Activated T-cell treated with anti-CD3 and anti-CD28 coated beads for 4 hours (primary cell): Measurements from ENCODE around the gene OBSCN.

Experiments used
- DNase-seq: peaks from one replicate; pipeline ENCODE4 v3.0.0-alpha.2; 2020

Gene OBSCN

DNA sequence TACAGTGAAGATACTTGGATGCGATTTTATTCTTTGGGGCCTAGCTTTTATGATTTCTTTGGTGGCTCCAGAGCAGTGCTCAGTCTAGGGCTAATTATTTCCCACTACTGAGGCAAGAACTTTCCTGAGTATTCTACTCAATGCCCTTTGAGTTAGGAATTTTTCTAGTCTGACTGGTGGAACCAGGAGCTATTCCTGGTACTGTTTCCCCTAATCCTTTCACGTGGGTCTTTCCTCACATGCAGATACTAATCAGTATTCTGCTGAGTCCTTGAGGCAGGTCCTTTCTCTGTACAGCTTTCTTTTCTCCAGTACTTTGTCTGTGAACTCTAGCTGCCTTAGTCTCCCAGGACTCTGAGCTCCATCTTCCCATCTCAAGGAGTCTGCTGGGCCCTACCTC, 122.0 kb downstream of the OBSCN start:
- no peak for DNase-seq

DNA sequence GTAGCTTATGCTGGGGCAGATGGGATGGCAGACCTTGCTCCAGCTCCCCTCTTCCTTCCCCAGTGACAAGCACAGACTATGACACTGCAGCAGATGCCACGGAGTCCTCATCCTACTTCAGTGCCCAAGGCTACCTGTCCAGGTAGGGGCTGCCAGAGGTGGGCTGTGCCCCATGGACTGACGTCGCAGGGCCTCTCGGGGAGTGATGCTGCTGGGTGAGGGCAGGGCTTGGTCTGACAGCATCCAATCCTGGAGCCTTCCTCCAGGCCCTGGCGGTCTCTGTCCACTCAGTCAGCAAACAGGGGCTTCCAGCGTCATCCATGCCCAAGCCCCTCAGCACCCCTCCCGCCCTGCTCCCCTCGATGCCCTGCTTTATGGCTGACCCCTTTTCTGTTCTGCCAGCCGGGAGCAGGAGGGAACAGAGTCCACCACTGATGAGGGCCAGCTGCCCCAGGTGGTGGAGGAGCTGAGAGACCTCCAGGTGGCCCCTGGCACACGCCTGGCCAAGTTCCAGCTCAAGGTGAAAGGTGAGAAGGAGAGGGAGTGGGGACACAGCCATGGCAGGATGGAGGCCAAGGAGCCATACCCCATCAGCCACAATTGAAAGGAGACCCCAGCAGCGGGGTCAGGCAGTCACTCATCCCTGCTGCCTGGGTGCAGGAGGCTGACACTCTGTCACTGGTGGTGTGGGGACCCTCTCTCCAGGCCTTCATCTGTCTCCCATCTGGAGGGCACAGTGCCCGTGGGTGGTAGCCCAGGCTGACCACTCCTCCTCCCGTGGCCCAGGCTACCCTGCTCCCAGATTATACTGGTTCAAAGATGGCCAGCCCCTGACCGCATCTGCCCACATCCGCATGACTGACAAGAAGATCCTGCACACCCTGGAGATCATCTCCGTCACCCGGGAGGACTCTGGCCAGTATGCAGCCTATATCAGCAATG, 125.2 kb downstream of the OBSCN start:
- DNase-seq, result no peak

DNA sequence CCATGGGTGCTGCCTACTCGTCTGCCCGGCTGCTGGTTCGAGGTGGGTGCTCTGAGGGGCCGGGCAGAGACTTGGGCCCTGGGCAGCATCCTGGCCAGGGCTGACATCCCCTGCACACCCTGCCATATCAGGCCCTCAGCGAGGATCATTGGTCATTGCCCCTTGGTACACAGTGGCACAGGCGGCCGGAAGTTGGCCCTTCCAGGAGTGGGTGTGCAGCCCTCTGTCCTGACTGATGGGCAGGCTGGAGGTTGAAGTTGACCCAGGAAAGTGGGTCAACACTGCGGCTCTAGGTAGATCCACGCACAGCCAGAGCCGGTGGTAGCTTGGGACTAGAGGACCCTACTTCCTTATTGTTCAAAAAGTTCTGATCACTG, 125.9 kb downstream of the OBSCN start:
- DNase-seq, result no peak

DNA sequence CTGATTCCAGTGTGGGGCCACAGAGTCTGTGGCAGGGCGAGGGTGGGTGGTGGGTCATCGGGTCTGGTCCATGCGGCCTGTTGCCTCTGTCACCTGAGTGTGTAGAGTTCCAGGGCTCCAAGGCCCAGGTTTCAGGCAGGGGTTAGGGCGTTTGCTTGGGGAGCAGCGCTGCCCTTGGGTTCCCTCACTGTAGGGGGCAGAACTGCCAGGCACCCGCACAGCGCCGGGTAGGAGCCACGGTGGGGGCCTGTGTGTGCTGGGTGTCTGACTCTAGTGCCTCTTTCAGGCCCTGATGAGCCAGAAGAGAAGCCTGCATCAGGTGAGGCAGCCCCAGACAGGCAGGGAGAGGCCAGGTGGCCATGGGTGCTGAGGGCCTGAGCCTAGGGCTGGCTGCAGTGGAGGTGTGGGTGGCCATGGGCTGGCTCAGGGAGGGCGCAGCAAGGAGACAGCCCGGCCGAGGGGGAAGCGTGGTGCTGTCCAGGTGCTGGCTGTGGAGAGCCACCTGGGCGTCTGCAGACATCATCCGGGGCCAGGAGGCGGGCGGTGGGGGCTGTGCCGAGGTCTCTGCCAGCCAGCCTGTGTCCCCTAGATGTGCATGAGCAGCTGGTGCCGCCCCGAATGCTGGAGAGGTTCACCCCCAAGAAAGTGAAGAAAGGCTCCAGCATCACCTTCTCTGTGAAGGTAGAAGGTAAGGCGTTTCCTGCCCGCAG, 126.5 kb downstream of the OBSCN start:
- DNase-seq, result no peak

DNA sequence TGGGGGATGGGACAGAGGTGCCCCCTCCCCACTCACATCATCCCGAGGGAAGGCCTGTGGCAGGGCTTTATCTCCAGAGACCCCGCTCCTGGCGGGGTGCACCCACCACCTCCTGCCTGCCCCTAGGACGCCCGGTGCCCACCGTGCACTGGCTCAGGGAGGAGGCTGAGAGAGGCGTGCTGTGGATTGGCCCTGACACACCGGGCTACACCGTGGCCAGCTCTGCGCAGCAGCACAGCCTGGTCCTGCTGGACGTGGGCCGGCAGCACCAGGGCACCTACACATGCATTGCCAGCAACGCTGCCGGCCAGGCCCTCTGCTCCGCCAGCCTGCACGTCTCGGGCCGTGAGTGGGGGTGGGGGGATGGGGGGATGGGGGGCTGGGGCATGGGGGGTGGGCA, 127.1 kb downstream of the OBSCN start:
- DNase-seq, result no peak

DNA sequence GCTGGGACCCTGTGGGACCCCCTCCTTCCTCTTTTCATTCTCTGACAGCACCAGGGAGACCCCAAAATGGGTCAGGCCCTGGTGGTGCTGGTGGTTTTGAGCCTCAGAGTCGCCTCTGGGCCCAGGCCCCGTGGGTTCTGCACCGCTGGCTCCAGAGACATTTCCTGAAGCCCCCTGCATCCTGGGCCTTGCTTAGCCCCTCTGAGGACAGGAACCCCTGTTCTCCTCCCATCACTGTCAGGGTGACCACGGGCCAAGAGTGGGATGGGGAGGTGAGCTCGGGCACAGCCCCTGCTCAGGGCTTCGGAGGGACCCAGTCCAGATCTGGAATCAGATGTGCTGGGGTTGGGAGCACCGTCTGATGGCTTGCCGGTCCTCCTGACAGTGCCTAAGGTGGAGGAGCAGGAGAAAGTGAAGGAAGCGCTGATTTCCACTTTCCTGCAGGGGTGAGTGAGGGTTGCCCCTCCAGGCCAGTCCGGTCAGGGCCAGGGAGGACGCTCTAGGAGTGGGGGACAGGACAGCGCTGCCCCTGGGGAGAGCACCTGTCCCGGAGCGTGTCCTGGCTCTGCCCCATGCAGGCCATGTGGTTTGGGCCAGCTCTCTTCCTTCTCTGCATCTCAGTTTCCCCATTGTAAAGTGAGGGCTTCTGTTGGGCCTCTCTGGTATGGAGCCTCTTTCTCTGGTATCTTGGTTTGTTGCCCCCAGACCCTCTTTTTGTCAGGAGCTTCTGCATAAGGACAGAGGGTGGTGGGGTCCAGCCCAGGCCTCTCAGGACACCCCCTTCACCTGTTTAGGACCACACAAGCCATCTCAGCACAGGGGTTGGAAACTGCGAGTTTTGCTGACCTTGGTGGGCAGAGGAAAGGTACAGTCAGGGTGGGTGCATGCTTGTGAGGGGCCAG, 127.8 kb downstream of the OBSCN start:
- no peak for DNase-seq

DNA sequence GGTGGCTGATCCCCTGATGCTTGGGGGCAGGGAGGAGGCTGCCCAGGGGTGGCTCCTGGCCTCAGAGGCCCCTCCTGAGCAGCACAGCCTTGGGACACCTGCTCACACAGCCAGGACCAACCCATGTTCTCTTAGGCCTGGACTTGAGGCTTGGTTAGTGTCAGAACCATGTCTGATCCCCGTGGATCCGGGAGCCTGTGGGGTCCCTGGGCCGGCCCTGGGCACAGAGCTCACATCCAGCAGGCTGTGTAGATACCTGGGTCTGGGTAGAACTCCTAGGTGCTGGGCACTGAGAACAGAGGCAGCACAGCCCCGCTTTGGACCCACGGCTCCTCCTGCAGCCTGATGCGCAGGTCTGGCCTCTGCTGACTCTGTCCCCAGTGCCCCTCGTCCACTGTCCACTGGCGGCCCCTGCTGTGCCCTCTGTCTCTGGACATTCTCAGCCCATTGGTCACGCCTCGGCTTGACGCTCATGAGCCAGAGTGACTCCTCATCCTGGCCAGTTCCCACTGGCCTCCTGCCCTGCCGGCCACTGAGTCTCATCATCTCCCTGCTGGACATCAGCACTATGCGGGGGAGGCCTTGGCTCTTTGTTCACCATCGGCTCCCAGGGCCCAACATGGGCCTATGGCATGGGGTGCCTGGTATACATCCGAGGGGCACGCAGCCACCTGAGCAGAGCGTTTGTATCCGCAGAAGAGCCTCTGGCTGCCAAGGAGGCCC, 128.6 kb downstream of the OBSCN start:
- DNase-seq, result no peak

DNA sequence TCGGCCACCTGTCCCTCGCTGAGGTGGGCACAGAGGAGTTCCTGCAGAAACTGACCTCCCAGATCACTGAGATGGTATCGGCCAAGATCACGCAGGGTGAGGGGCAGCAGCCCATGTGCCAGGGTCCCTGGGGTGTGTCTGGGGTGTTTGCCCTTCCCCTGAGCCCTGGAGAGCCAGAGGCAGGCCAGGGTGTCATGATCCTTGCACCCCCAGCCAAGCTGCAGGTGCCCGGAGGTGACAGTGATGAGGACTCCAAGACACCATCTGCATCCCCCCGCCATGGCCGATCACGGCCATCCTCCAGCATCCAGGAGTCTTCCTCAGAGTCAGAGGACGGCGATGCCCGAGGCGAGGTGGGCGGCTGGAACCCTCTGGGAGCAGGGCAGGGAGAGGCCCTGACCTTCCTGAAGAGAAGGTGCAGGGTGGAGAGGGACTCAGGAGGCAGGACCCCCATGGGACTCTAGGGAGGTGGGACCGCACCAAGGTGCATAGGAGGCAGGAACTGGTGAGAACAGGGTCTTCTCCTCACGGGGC, 129.3 kb downstream of the OBSCN start:
- no peak for DNase-seq

DNA sequence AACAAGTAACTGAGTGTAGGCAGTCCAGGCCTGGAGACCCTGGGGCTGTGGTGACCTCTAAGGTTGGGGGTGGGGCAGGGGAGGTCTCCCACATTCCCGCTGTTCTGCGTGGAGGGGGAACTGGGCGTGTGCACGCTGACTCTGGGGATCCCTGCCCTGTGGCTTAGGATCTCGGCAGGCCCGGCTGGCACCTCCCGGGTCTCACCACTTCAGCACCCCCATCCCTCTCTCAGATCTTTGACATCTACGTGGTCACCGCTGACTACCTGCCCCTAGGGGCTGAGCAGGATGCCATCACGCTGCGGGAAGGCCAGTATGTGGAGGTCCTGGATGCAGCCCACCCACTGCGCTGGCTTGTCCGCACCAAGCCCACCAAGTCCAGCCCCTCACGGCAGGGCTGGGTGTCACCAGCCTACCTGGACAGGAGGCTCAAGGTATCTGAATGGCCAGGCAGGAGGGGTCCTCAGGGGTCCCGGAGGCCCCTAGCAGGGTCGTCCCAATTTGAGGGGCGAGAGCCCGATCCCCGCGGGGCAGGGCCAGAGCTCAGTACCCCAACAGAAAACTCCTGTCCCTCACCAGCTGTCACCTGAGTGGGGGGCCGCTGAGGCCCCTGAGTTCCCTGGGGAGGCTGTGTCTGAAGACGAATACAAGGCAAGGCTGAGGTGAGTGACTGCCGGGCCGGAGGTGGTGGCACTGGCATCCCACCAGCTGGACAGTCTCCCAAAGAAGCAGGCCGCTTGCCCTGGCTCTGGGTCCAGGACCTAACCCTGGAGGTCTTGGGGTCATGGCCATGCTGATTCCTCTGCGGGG, 130.1 kb downstream of the OBSCN start:
- DNase-seq, result no peak

DNA sequence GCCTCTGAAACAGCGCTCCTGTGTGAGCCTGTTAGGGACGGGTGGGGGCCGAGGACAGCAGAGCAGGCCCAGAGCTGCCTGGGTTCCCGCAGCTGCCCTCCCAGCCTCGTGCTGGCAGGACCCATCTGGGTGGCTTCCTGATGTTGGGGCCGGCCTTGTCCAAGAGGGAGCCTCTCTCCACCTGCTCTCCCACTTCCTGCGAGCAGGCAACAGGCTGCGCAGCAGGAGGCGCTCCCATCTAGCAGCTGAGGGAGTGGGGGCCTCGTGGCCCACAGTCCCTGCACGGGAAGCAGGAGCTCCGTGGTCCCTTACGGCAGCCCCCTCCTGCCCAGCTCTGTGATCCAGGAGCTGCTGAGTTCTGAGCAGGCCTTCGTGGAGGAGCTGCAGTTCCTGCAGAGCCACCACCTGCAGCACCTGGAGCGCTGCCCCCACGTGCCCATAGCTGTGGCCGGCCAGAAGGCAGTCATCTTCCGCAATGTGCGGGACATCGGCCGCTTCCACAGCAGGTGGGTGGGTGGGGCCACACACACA, 130.7 kb downstream of the OBSCN start:
- DNase-seq, result no peak

DNA sequence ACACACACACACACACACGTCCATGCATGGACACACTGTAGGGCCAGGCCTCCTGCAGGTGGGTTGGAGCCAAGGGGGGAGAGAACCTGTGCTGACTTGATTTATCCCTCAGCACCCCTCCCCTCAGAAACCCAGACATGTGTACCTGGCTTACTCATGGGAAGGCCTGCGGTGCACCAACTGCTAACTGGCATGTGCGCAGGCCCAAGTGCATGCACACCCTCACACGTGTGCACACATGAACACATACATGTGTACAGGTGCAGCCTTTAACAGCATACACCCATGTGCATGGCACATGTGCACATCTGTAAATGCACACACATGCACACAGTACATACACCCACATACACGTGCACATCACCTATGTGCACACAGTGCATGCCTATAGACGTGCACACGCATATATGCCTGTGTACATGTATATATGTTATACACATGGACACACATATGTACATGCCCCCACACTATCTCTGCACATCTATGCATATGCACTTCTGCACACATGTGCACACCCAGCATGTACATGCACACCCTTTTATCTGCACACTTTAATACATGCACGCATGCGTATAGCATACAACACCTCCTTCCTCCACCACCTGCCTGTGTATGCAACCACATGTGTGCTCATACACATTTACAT, 131.3 kb downstream of the OBSCN start:
- no peak for DNase-seq

DNA sequence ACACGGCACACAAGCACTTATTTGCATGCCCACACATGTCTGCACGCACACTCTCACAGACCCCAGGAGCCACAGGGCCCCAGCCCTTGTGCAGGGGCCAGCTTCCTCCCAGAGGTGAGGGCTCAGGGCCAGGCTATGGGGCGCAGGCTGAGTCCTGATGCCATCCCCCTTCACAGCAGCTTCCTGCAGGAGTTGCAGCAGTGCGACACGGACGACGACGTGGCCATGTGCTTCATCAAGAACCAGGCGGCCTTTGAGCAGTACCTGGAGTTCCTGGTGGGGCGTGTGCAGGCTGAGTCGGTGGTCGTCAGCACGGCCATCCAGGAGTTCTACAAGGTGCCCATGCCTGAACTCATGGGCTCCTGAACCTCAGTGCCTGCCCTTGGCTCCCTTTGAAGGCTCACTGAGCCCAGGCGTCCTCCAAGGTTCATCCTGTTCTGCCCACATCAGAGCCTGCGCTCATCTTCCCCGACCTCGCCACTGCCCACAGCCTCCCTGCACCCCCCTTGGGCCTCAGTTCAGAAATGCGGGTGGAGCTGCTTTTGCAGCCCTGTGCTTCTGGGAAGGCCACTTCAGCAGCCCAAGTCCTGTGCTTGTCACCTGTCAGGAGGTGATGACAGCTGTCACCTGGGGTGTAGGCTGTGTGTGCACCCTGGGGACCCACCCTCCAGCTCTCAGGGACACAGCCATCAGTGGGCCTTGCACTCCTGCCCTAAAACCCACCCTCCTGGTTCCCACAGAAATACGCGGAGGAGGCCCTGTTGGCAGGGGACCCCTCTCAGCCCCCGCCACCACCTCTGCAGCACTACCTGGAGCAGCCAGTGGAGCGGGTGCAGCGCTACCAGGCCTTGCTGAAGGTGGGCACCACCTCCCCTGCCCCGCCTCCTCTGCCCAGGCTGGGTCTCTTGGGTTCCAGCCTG, 132.2 kb downstream of the OBSCN start:
- DNase-seq, result no peak

DNA sequence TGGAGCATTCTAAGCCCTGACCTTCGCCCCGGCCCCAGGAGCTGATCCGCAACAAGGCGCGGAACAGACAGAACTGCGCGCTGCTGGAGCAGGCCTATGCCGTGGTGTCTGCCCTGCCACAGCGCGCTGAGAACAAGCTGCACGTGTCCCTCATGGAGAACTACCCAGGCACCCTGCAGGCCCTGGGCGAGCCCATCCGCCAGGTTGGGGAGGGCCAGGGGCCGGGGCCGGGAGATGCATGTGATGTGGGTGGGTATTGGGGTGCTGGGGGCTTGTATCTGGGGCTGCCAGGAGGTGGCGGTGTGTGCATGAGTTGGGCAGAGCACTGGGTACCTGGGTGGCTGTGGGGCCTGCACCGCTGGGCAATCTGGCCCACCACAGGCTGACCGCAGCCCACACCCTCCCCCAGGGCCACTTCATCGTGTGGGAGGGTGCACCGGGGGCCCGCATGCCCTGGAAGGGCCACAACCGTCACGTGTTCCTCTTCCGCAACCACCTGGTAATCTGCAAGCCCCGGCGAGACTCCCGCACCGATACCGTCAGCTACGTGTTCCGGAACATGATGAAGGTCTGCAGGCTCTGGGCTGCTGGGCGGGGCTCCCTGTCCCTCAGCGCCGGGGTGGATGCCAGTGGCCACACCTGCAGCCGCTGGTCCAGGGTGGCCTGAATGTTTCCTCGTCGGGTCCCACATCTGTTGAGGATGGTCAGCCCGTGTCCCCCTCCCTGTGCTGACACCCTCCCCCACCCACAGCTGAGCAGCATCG, 133.0 kb downstream of the OBSCN start:
- no peak for DNase-seq

DNA sequence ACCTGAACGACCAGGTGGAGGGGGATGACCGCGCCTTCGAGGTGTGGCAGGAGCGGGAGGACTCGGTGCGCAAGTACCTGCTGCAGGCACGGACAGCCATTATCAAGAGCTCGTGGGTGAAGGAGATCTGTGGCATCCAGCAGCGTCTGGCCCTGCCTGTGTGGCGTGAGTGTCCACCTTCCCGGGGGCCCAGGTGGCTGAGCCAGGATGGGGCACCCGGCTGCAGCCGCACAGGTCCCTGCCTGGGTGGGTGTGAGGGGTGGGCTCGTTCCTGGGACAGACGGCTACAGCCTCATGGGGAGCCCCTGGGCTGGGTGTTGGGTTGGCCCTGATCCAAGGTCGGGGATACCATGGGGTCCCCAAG, 133.6 kb downstream of the OBSCN start:
- DNase-seq, result no peak

DNA sequence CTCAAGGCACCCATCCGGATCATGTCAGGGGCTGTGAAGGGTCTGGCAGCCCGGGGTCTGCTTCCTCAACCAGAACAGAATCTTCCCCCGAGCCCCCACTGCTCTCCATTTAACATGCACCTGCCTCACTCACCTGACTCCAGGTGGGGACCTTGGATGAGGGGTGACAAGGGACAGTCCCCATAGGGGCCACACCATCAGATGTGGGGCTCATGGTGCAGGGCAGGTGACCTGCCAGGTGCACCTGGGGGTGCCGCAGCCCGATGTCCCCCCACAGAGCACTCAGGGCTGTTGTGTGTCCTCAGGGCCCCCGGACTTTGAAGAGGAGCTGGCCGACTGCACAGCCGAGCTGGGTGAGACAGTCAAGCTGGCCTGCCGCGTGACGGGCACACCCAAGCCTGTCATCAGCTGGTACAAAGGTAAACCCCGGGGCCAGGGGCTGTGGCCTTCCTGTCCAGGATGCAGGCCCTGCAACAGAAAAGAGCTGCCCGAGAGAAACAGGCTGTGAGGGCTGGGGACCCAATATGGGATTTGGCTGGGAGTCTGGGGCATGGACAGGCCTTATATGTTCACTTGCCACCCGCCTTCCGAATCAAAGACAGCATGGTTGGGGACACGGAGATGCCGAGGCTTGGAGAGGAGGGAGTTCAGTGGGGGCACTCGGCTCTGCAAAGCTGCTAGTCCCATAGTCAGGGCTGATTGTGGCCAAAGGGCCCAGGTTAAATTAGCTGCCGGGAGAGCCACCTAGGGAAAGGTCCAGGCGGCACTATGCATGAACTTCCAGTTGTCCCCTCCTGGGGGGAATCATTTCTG, 134.2 kb downstream of the OBSCN start:
- DNase-seq, result no peak

DNA sequence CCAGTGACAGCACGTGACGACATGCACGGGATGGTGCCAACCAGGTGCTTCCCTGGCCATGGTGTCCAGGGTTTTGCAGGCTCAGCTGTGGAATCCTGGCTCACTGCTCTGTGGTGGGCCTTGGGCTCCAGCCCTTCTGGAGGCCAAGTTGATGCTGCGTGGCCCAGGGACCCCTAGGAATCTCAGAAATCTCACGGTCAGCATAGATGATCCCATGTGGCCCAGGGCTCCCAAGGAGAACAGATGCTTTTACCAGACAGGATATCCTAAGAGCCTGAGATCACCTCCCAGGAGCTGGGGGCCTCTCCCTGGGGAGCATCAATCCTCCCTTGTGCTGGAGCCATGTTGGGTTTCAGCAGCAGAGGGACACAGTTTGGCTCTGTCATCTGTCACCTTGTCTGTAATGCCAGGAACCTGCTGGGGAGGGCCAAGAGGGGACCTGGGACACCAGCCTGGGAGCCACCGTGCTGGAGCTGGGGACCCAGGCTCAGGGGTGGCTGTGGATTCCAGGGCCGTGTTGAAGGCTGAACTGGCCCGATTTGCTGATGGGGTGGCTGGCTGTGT, 134.9 kb downstream of the OBSCN start:
- no peak for DNase-seq

DNA sequence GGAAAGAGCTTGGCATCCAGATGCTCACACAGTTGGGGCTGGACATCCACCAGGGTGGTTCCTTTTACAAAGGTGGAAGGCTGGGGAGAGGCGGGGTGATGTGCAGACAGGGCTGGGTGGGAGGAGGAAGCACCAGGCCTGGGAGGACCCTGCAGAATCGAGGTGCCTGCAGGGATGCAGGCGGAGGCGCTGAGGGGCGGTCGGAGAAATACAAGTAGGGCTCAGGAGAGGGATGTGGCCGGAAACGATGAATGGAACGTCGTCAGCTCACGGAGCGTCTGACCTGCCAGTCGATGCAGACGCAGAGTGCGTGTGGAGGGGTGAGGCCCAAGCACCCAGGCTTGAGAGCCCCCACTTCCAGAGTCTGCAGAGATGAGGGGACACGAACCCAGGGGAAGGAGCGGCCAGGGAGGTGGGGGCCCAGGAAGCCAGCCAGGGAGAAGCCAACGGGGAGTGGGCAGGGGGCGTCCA, 135.4 kb downstream of the OBSCN start:
- no peak for DNase-seq
